IMR-90 (cell line): ENCODE measurements around the gene IL16.

Experiments used
- BHLHE40 ChIP-seq: fragments of 150-350 bp; IDR thresholded peaks from 2 replicates; pipeline ENCODE4 v1.6.1; 2016; ENCODE audit warnings: mild to moderate bottlenecking, low read depth, low read length
- CEBPB ChIP-seq: IDR thresholded peaks from 2 replicates; pipeline ENCODE4 v1.6.1; 2012; ENCODE audit warnings: low read depth, low read length, improper control_type of control experiment
- MAZ ChIP-seq: IDR thresholded peaks from 2 replicates; pipeline ENCODE4 v1.6.1; 2012; ENCODE audit warnings: low read depth, mild to moderate bottlenecking, low read length, improper control_type of control experiment, moderate library complexity, borderline replicate concordance
- POLR2A ChIP-seq: IDR thresholded peaks from 2 replicates; pipeline ENCODE4 v1.6.1; 2012; ENCODE audit warnings: mild to moderate bottlenecking, low read depth, low read length
- TF ChIP-seq, protein P1 (sequence below): conservative IDR thresholded peaks from 2 replicates; pipeline ENCODE4 v1.5.1; 2012; ENCODE audit warnings: mild to moderate bottlenecking, low read depth, low read length, improper control_type of control experiment

GRCh38 chr15:81190922-81191507 lies 5.7 kb upstream of the IL16 start:
- TF ChIP-seq, protein P1, sequence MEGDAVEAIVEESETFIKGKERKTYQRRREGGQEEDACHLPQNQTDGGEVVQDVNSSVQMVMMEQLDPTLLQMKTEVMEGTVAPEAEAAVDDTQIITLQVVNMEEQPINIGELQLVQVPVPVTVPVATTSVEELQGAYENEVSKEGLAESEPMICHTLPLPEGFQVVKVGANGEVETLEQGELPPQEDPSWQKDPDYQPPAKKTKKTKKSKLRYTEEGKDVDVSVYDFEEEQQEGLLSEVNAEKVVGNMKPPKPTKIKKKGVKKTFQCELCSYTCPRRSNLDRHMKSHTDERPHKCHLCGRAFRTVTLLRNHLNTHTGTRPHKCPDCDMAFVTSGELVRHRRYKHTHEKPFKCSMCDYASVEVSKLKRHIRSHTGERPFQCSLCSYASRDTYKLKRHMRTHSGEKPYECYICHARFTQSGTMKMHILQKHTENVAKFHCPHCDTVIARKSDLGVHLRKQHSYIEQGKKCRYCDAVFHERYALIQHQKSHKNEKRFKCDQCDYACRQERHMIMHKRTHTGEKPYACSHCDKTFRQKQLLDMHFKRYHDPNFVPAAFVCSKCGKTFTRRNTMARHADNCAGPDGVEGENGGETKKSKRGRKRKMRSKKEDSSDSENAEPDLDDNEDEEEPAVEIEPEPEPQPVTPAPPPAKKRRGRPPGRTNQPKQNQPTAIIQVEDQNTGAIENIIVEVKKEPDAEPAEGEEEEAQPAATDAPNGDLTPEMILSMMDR: no peak
- no peak for TF ChIP-seq BHLHE40
- no peak for TF ChIP-seq MAZ
- TF ChIP-seq POLR2A: no peak
- no peak for TF ChIP-seq CEBPB
